Measurements from ENCODE around the gene MACROD1.

GRCh38 chr11:64080390-64080789 lies 85.5 kb downstream of the MACROD1 start:
- TF ChIP-seq CTCF (IDR thresholded peaks at IDR 0.05; ENCODE audit: insufficient read depth, low read depth, low read length) (no peak), EZH2 (IDR thresholded peaks at IDR 0.05; ENCODE audit: insufficient read depth, low read length) (no peak)

All from astrocyte (in vitro differentiated cells and primary cell).